CD8-positive, alpha-beta memory T cell (primary cell): ENCODE results near the gene KCNJ6. TPM values are rescaled to one million over a fixed set of nuclear protein-coding genes. Genes with fewer than 3 reads are reported as not detected.
"Not testable (repeated sequence)": the region's sequence is repeated elsewhere in the genome, so short reads cannot be mapped to it uniquely, and the experiment has no call there.

Experiments used
- CTCF ChIA-PET: fragments of 350-600 bp; sonication (Branson Sonifier 250); formaldehyde crosslinking; loops from one replicate; lab custom pipeline; 2021; ENCODE audit warnings: antibody characterized with exemption; lab: Charles Lee
- POLR2A ChIA-PET: fragments of 350-600 bp; sonication (Branson Sonifier 250); formaldehyde crosslinking; loops from one replicate; lab custom pipeline; 2021; ENCODE audit warnings: antibody characterized with exemption; lab: Charles Lee
- DNase-seq, 5 donors: peaks; one replicate each; pipeline versions ENCODE4 v3.0.0 to v3.0.0-alpha.2; 2020 to 2022; ENCODE audit warnings: mixed read lengths in 1 of 5
- H3K27ac ChIP-seq: one replicate; pipeline ENCODE4 v1.7.0; 2013; ENCODE audit warnings: low read depth, mild to moderate bottlenecking, low read length, moderate library complexity
- H3K27me3 ChIP-seq: 2 replicates; pipeline ENCODE4 v1.7.0; 2013; ENCODE audit warnings: low read length, mild to moderate bottlenecking; ENCODE audit not compliant: insufficient read depth, poor library complexity, severe bottlenecking
- H3K36me3 ChIP-seq: 2 replicates; pipeline ENCODE4 v1.7.0; 2013; ENCODE audit warnings: mild to moderate bottlenecking, low read length, moderate library complexity; ENCODE audit not compliant: insufficient read depth
- H3K4me1 ChIP-seq: 2 replicates; pipeline ENCODE4 v1.7.0; 2013; ENCODE audit warnings: mild to moderate bottlenecking, low read length, moderate library complexity; ENCODE audit not compliant: insufficient read depth
- H3K4me3 ChIP-seq: 2 replicates; pipeline ENCODE4 v1.7.0; 2013; ENCODE audit warnings: mild to moderate bottlenecking, low read length
- H3K9me3 ChIP-seq: 2 replicates; pipeline ENCODE4 v1.7.0; 2013; ENCODE audit warnings: mild to moderate bottlenecking, low read length
- H3K27ac Mint-ChIP-seq, 8 donors: one replicate each; pipeline ENCODE4 v1.8.0; 2020 to 2021; ENCODE audit warnings: mixed read lengths in 8 of 8, mild to moderate bottlenecking in 6 of 8, inconsistent platforms in 3 of 8, moderate library complexity in 3 of 8
- H3K27me3 Mint-ChIP-seq, 2 donors: one replicate each; pipeline ENCODE4 v1.8.0; 2020 to 2021; ENCODE audit warnings: mixed read lengths in 2 of 2, mild to moderate bottlenecking in 1 of 2, moderate library complexity in 1 of 2
- H3K36me3 Mint-ChIP-seq, 3 donors: one replicate each; pipeline ENCODE4 v1.8.0; 2020 to 2021; ENCODE audit warnings: mixed read lengths in 3 of 3, inconsistent platforms in 1 of 3, mild to moderate bottlenecking in 1 of 3
- H3K4me1 Mint-ChIP-seq, 3 donors: one replicate each; pipeline ENCODE4 v1.8.0; 2020 to 2021; ENCODE audit warnings: mixed read lengths in 3 of 3, inconsistent platforms in 1 of 3, mild to moderate bottlenecking in 1 of 3
- H3K4me3 Mint-ChIP-seq, 7 donors: one replicate each; pipeline ENCODE4 v1.8.0; 2020 to 2021; ENCODE audit warnings: mixed read lengths in 7 of 7, mild to moderate bottlenecking in 6 of 7, moderate library complexity in 4 of 7, inconsistent platforms in 2 of 7
- H3K9me3 Mint-ChIP-seq, 5 donors: one replicate each; pipeline ENCODE4 v1.8.0; 2020 to 2022; ENCODE audit warnings: mixed read lengths in 5 of 5, mild to moderate bottlenecking in 3 of 5, moderate library complexity in 2 of 5, inconsistent platforms in 1 of 5
- polyA plus RNA-seq: library from polyadenylated mRNA; unstranded; fragments of 300-500 nt; fragmentation: Illumina TruSeq; gene quantifications from one replicate; pipeline ENCODE4 v1.2.3, GENCODE V29; 2021
- total RNA-seq, 2 experiments: library from RNA; stranded (reverse); gene quantifications; one replicate each; pipeline ENCODE4 v1.2.3, GENCODE V29; 2021

Gene KCNJ6
- total and polyA plus RNA-seq, 3 experiments from 2014 or later, result not detected

GRCh38 chr21:37588644-37589043, 327.6 kb downstream of the KCNJ6 start:
- H3K4me1 Mint-ChIP-seq, POLR2A ChIA-PET, H3K9me3 ChIP-seq, H3K9me3 Mint-ChIP-seq, H3K4me3 Mint-ChIP-seq, H3K27me3 Mint-ChIP-seq, H3K27me3 ChIP-seq, H3K4me1 ChIP-seq, CTCF ChIA-PET, H3K27ac Mint-ChIP-seq, H3K36me3 ChIP-seq, DNase-seq, H3K4me3 ChIP-seq, H3K27ac ChIP-seq, H3K36me3 Mint-ChIP-seq: not testable (repeated sequence)

- CTCF ChIA-PET, result interaction anchor here (2.4 kb wide), 1 partner anchor 23 kb away, joined by 6 read pairs; no protein-coding TSS in a partner anchor
- H3K27me3 ChIP-seq, result no peaks in the 10 kb centered on the region
Observed at GRCh38 chr21:37587635-37588177, 328.6 kb downstream of the KCNJ6 start.

GRCh38 chr21:37587203-37587602, 329.1 kb downstream of the KCNJ6 start:
- peaks cover 3 to 15% of the 10 kb centered on the region in 2 donors for H3K27me3 Mint-ChIP-seq
- Histone ChIP-seq H3K27me3 (no peaks in the 10 kb centered on the region), H3K27ac (no peak overlapping the region), H3K36me3 (no peaks in the 10 kb centered on the region), H3K4me1 (no peaks in the 10 kb centered on the region), H3K9me3 (no peaks in the 10 kb centered on the region), H3K4me3 (no peak overlapping the region)
- CTCF ChIA-PET, result interaction anchor here (2.4 kb wide), 1 partner anchor 23 kb away, joined by 6 read pairs; no protein-coding TSS in a partner anchor
- no peak overlapping the region for H3K27ac Mint-ChIP-seq
- no peaks in the 10 kb centered on the region for H3K36me3 Mint-ChIP-seq
- POLR2A ChIA-PET, result no interaction called here
- H3K9me3 Mint-ChIP-seq, result no peaks in the 10 kb centered on the region
- no peak overlapping the region for H3K4me3 Mint-ChIP-seq
- H3K4me1 Mint-ChIP-seq, result no peaks in the 10 kb centered on the region
- DNase-seq, result no peak

More at GRCh38 chr21:37587635-37588177, 328.6 kb downstream of the KCNJ6 start:
- Mint-ChIP-seq H3K9me3 (no peaks in the 10 kb centered on the region), H3K4me1 (no peaks in the 10 kb centered on the region), H3K27ac (no peak overlapping the region), H3K27me3 (peaks cover 3 to 10% of the 10 kb centered on the region in 2 donors), H3K36me3 (no peaks in the 10 kb centered on the region), H3K4me3 (no peak overlapping the region)
- no peaks in the 10 kb centered on the region for H3K9me3 ChIP-seq
- H3K4me3 ChIP-seq, result no peak overlapping the region
- H3K4me1 ChIP-seq, result no peaks in the 10 kb centered on the region
- no peak overlapping the region for H3K27ac ChIP-seq
- DNase-seq, result no peak
- POLR2A ChIA-PET, result no interaction called here
- H3K36me3 ChIP-seq, result no peaks in the 10 kb centered on the region

- H3K9me3 Mint-ChIP-seq, result peaks cover 10 to 21% (median 19%) of the 10 kb centered on the region in 5 donors
- H3K4me1 ChIP-seq, result no peaks in the 10 kb centered on the region
- peaks cover 10 to 38% of the 10 kb centered on the region in 2 donors for H3K27me3 Mint-ChIP-seq
- H3K4me3 ChIP-seq, result no peak overlapping the region
- no peak overlapping the region for H3K4me3 Mint-ChIP-seq
- ChIA-PET POLR2A (no interaction called here), CTCF (no interaction called here)
- no peak overlapping the region for H3K27ac ChIP-seq
- peak overlapping the region in 1 of 8 donors; percentile 48 for H3K27ac Mint-ChIP-seq
- DNase-seq, result no peak
- H3K27me3 ChIP-seq, result no peaks in the 10 kb centered on the region
- H3K4me1 Mint-ChIP-seq, result no peaks in the 10 kb centered on the region
- H3K36me3 Mint-ChIP-seq, result peaks cover 0 to 28% (median 0%) of the 10 kb centered on the region in 3 donors
- H3K9me3 ChIP-seq, result no peaks in the 10 kb centered on the region
- H3K36me3 ChIP-seq, result no peaks in the 10 kb centered on the region
Observed at GRCh38 chr21:37582590-37582989, 333.7 kb downstream of the KCNJ6 start.

GRCh38 chr21:37580666-37581065, 335.6 kb downstream of the KCNJ6 start:
- H3K27ac Mint-ChIP-seq, result no peak overlapping the region
- CTCF ChIA-PET, result no interaction called here
- H3K4me3 Mint-ChIP-seq, result no peak overlapping the region
- Histone ChIP-seq H3K9me3 (no peaks in the 10 kb centered on the region), H3K36me3 (no peaks in the 10 kb centered on the region), H3K27me3 (no peaks in the 10 kb centered on the region), H3K27ac (no peak overlapping the region), H3K4me3 (no peak overlapping the region), H3K4me1 (no peaks in the 10 kb centered on the region)
- peaks cover 0 to 30% (median 0%) of the 10 kb centered on the region in 3 donors for H3K36me3 Mint-ChIP-seq
- DNase-seq, result no peak
- H3K4me1 Mint-ChIP-seq, result no peaks in the 10 kb centered on the region
- H3K27me3 Mint-ChIP-seq, result peaks cover 12 to 37% of the 10 kb centered on the region in 2 donors
- POLR2A ChIA-PET, result no interaction called here
- peaks cover 10 to 21% (median 19%) of the 10 kb centered on the region in 5 donors for H3K9me3 Mint-ChIP-seq

GRCh38 chr21:37579356-37579755, 336.9 kb downstream of the KCNJ6 start:
- ChIA-PET POLR2A (no interaction called here), CTCF (no interaction called here)
- no peak overlapping the region for H3K27ac ChIP-seq
- H3K36me3 ChIP-seq, result no peaks in the 10 kb centered on the region
- Mint-ChIP-seq H3K4me1 (no peaks in the 10 kb centered on the region), H3K36me3 (peaks cover 0 to 30% (median 0%) of the 10 kb centered on the region in 3 donors), H3K27me3 (peaks cover 14 to 45% of the 10 kb centered on the region in 2 donors), H3K9me3 (peaks cover 10 to 21% (median 19%) of the 10 kb centered on the region in 5 donors), H3K27ac (peak overlapping the region in 2 of 8 donors; percentile 38 to 46), H3K4me3 (no peak overlapping the region)
- no peaks in the 10 kb centered on the region for H3K4me1 ChIP-seq
- no peak overlapping the region for H3K4me3 ChIP-seq
- no peak for DNase-seq
- no peaks in the 10 kb centered on the region for H3K27me3 ChIP-seq
- H3K9me3 ChIP-seq, result no peaks in the 10 kb centered on the region

GRCh38 chr21:37578471-37579126, 337.7 kb downstream of the KCNJ6 start:
- Histone ChIP-seq H3K36me3 (no peaks in the 10 kb centered on the region), H3K27me3 (no peaks in the 10 kb centered on the region), H3K4me3 (no peak overlapping the region), H3K9me3 (no peaks in the 10 kb centered on the region), H3K4me1 (no peaks in the 10 kb centered on the region), H3K27ac (no peak overlapping the region)
- no peak for DNase-seq
- Mint-ChIP-seq H3K9me3 (peaks cover 10 to 21% (median 19%) of the 10 kb centered on the region in 5 donors), H3K4me1 (no peaks in the 10 kb centered on the region), H3K27me3 (peaks cover 15 to 45% of the 10 kb centered on the region in 2 donors), H3K4me3 (no peak overlapping the region), H3K36me3 (peaks cover 0 to 30% (median 0%) of the 10 kb centered on the region in 3 donors), H3K27ac (no peak overlapping the region)
- CTCF ChIA-PET, result no interaction called here
- POLR2A ChIA-PET, result no interaction called here

- peaks cover 15 to 39% of the 10 kb centered on the region in 2 donors for H3K27me3 Mint-ChIP-seq
- H3K27ac Mint-ChIP-seq, H3K4me1 Mint-ChIP-seq, H3K4me3 Mint-ChIP-seq, H3K27me3 ChIP-seq, POLR2A ChIA-PET, H3K27ac ChIP-seq, DNase-seq, H3K9me3 ChIP-seq, H3K36me3 ChIP-seq, H3K4me3 ChIP-seq, H3K4me1 ChIP-seq: not testable (repeated sequence)
- H3K9me3 Mint-ChIP-seq, result peaks cover 10 to 21% (median 19%) of the 10 kb centered on the region in 5 donors
- CTCF ChIA-PET, result interaction anchor here (1.5 kb wide), 1 partner anchor 13 kb away, joined by 4 read pairs; no protein-coding TSS in a partner anchor
- H3K36me3 Mint-ChIP-seq, result peaks cover 0 to 30% (median 0%) of the 10 kb centered on the region in 3 donors
Observed at GRCh38 chr21:37576929-37577328, 339.3 kb downstream of the KCNJ6 start.
